SU-DHL-6 (cell line): Measurements from ENCODE around the gene EMC6.

ENCODE experiments used
- H2AFZ ChIP-seq: fragments of 200-600 bp; sonication (generic); 2 replicates; pipeline ENCODE4 v1.6.1; 2014; ENCODE audit warnings: low read depth, mild to moderate bottlenecking, moderate library complexity, mixed read lengths, antibody characterized with exemption, low read length; ENCODE audit not compliant: severe bottlenecking
- H3F3A ChIP-seq: fragments of 200-600 bp; shearing (Covaris generic); 2 replicates; pipeline ENCODE4 v1.6.0; 2016; ENCODE audit warnings: antibody characterized with exemption, mild to moderate bottlenecking; ENCODE audit not compliant: insufficient read depth
- H3K27ac ChIP-seq: fragments of 200-600 bp; sonication (generic); 2 replicates; pipeline ENCODE4 v1.5.1; 2016; ENCODE audit warnings: low read depth, mild to moderate bottlenecking, low read length, moderate library complexity, mixed read lengths
- H3K27me3 ChIP-seq: fragments of 200-600 bp; sonication (generic), shearing (Covaris generic); 2 replicates; pipeline ENCODE4 v1.6.0; 2014; ENCODE audit warnings: mild to moderate bottlenecking, low read length
- H3K36me3 ChIP-seq: fragments of 200-600 bp; sonication (generic); 2 replicates; pipeline ENCODE4 v1.6.1; 2014; ENCODE audit warnings: mild to moderate bottlenecking, low read length, mixed read lengths
- H3K4me2 ChIP-seq: fragments of 300-600, 200-600 bp; shearing (Covaris generic), sonication (generic); 2 replicates; pipeline ENCODE4 v1.6.0; 2014; ENCODE audit warnings: low read length, low read depth, mild to moderate bottlenecking; ENCODE audit not compliant: poor library complexity, severe bottlenecking
- H3K4me3 ChIP-seq: fragments of 200-600 bp; sonication (generic); 2 replicates; pipeline ENCODE4 v1.5.1; 2014; ENCODE audit warnings: antibody characterized with exemption, low read length, mild to moderate bottlenecking, mixed read lengths; ENCODE audit not compliant: insufficient read depth, poor library complexity, severe bottlenecking
- H3K79me2 ChIP-seq: fragments of 200-600 bp; sonication (generic); 2 replicates; pipeline ENCODE4 v1.6.1; 2014; ENCODE audit warnings: mild to moderate bottlenecking, low read length, moderate library complexity; ENCODE audit not compliant: insufficient read depth
- H3K9ac ChIP-seq: fragments of 200-600 bp; sonication (generic); 2 replicates; pipeline ENCODE4 v1.7.0; 2014; ENCODE audit warnings: mild to moderate bottlenecking, low read length
- H3K9me2 ChIP-seq: fragments of 200-600 bp; sonication (generic); replicated peaks from 2 replicates; pipeline ENCODE4 v1.6.1; 2014; ENCODE audit warnings: low read length; ENCODE audit not compliant: insufficient read depth
- H3K9me3 ChIP-seq: fragments of 200-600 bp; sonication (generic); 2 replicates; pipeline ENCODE4 v1.6.1; 2014; ENCODE audit warnings: low read length, mixed read lengths; ENCODE audit not compliant: insufficient read depth
- H4K20me1 ChIP-seq: fragments of 200-600 bp; sonication (generic); 2 replicates; pipeline ENCODE4 v1.6.1; 2014; ENCODE audit warnings: low read depth, mild to moderate bottlenecking, antibody characterized with exemption, low read length, moderate library complexity, mixed read lengths
- EZH2phosphoT487 ChIP-seq: fragments of 200-600 bp; sonication (generic), shearing (Covaris generic); conservative IDR thresholded peaks from 2 replicates; pipeline ENCODE4 v1.6.1; 2018; ENCODE audit warnings: mild to moderate bottlenecking, antibody characterized with exemption, low read length, moderate library complexity, mixed read lengths
- TF ChIP-seq, protein P1 (sequence below): fragments of 200-600 bp; sonication (generic); IDR thresholded peaks from one replicate; pipeline ENCODE4 v1.5.1; 2017; ENCODE audit warnings: antibody characterized with exemption, mild to moderate bottlenecking, low read length, moderate library complexity; ENCODE audit not compliant: insufficient read depth, poor library complexity, severe bottlenecking

Gene EMC6

DNA sequence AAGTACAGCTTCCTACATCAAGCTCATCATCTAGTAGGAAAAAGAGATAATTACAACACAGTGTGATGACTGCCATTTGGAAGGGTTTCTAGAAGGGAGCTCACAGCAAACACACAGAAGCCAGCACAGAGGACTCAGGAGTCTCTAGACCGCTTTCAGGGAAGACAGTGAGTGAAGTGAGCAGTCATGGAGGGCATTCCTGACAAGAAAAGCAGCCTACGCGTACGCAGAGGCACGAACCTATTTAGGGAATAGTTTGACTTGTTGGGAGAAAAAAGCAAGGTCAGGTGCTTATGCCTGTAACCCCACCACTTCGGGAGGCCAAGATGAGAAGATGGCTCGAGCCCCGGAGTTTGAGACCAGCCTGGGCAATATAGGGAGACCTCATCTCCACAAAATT is 46.7 kb downstream of the EMC6 start:
- H3K9ac ChIP-seq: no peak overlapping the region
- H3K27me3 ChIP-seq: no peaks in the 10 kb centered on the region
- no peak for TF ChIP-seq EZH2phosphoT487
- TF ChIP-seq, protein P1, sequence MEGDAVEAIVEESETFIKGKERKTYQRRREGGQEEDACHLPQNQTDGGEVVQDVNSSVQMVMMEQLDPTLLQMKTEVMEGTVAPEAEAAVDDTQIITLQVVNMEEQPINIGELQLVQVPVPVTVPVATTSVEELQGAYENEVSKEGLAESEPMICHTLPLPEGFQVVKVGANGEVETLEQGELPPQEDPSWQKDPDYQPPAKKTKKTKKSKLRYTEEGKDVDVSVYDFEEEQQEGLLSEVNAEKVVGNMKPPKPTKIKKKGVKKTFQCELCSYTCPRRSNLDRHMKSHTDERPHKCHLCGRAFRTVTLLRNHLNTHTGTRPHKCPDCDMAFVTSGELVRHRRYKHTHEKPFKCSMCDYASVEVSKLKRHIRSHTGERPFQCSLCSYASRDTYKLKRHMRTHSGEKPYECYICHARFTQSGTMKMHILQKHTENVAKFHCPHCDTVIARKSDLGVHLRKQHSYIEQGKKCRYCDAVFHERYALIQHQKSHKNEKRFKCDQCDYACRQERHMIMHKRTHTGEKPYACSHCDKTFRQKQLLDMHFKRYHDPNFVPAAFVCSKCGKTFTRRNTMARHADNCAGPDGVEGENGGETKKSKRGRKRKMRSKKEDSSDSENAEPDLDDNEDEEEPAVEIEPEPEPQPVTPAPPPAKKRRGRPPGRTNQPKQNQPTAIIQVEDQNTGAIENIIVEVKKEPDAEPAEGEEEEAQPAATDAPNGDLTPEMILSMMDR: no peak
- no peaks in the 10 kb centered on the region for H3K9me3 ChIP-seq
- H4K20me1 ChIP-seq: no peaks in the 10 kb centered on the region
- no peak overlapping the region for H3K4me3 ChIP-seq
- no peak overlapping the region for H3K27ac ChIP-seq
- no peaks in the 10 kb centered on the region for H3K9me2 ChIP-seq
- peaks cover 21% of the 10 kb centered on the region for H3F3A ChIP-seq
- H3K36me3 ChIP-seq: peaks cover 14% of the 10 kb centered on the region; the same call in 1 of the 2 replicates
- H3K79me2 ChIP-seq: no peaks in the 10 kb centered on the region; the same call in 1 of the 2 replicates
- no peak overlapping the region for H3K4me2 ChIP-seq
- H2AFZ ChIP-seq: no peak overlapping the region

- no peak for TF ChIP-seq EZH2phosphoT487
- TF ChIP-seq, protein P1: no peak
- no peak overlapping the region for H3K9ac ChIP-seq
- no peak overlapping the region for H2AFZ ChIP-seq
- no peak overlapping the region for H3K4me3 ChIP-seq
- no peak overlapping the region for H3K4me2 ChIP-seq
- no peaks in the 10 kb centered on the region for H3K27me3 ChIP-seq
- H3K36me3 ChIP-seq: peaks cover 14% of the 10 kb centered on the region; the same call in 1 of the 2 replicates
- 0 out of 2 replicates have a peak, but pooled peaks cover under 1% of the 10 kb centered on the region for H3F3A ChIP-seq
- H3K27ac ChIP-seq: no peak overlapping the region
- H3K79me2 ChIP-seq: peaks cover 9% of the 10 kb centered on the region; the same call in 1 of the 2 replicates
- H3K9me2 ChIP-seq: no peaks in the 10 kb centered on the region
- H3K9me3 ChIP-seq: no peaks in the 10 kb centered on the region
- H4K20me1 ChIP-seq: no peaks in the 10 kb centered on the region
Observed at GRCh38 chr17:3718201-3718600, 49.6 kb downstream of the EMC6 start.

DNA sequence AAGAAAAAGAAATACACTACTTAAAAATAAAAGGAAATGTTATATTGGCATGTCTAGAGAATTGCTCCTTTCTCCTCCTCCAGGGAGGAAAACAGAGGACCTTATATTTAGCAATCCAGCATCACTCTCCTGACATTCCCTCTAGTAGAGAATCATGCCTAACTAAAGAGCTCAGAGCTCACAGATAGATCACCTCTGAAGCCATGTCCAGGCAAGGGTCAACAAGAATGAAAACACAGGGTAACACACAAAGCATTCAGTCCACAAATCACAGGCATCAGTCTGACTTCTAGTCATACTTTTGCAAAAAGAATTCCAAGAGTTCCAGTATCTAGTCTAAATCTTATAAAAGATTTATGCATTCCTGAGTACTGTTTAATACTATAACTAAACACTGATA is 50.7 kb downstream of the EMC6 start:
- Histone ChIP-seq H2AFZ (no peak overlapping the region), H3K4me2 (no peak overlapping the region), H3K9me2 (no peaks in the 10 kb centered on the region), H3K36me3 (peaks cover 14% of the 10 kb centered on the region; the same call in 1 of the 2 replicates), H3K9ac (no peak overlapping the region), H3K79me2 (peaks cover 17% of the 10 kb centered on the region), H3K9me3 (no peaks in the 10 kb centered on the region), H3K4me3 (no peak overlapping the region), H3K27ac (no peak overlapping the region), H3K27me3 (no peaks in the 10 kb centered on the region), H3F3A (no peaks in the 10 kb centered on the region), H4K20me1 (no peaks in the 10 kb centered on the region)
- no peak for TF ChIP-seq EZH2phosphoT487
- TF ChIP-seq, protein P1: no peak
